GM10266 (cell line): ENCODE measurements around the gene ALCAM.

Experiments used
- DNase-seq: peaks from one replicate; pipeline ENCODE4 v3.0.0; 2012; ENCODE audit errors: extremely low spot score
- TF ChIP-seq, protein P1 (sequence below): IDR thresholded peaks from 2 replicates; pipeline ENCODE4 v1.5.1; 2012; ENCODE audit warnings: mild to moderate bottlenecking, low read depth; ENCODE audit not compliant: control insufficient read depth, insufficient read depth; ENCODE audit errors: missing control alignments

Gene ALCAM

GRCh38 chr3:105365391-105366325 lies 1.1 kb upstream of the ALCAM start:
- no peak for DNase-seq
- TF ChIP-seq, protein P1, sequence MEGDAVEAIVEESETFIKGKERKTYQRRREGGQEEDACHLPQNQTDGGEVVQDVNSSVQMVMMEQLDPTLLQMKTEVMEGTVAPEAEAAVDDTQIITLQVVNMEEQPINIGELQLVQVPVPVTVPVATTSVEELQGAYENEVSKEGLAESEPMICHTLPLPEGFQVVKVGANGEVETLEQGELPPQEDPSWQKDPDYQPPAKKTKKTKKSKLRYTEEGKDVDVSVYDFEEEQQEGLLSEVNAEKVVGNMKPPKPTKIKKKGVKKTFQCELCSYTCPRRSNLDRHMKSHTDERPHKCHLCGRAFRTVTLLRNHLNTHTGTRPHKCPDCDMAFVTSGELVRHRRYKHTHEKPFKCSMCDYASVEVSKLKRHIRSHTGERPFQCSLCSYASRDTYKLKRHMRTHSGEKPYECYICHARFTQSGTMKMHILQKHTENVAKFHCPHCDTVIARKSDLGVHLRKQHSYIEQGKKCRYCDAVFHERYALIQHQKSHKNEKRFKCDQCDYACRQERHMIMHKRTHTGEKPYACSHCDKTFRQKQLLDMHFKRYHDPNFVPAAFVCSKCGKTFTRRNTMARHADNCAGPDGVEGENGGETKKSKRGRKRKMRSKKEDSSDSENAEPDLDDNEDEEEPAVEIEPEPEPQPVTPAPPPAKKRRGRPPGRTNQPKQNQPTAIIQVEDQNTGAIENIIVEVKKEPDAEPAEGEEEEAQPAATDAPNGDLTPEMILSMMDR = peak; percentile 6

GRCh38 chr3:105367063-105367405 lies 325 bp downstream of the ALCAM start:
- TF ChIP-seq, protein P1 = no peak

GRCh38 chr3:105367406-105368213 lies 901 bp downstream of the ALCAM start:
- TF ChIP-seq, protein P1 = no peak
- peak; percentile 67 for DNase-seq

More at GRCh38 chr3:105367063-105367405, 325 bp downstream of the ALCAM start:
- DNase-seq = no peak

DNA sequence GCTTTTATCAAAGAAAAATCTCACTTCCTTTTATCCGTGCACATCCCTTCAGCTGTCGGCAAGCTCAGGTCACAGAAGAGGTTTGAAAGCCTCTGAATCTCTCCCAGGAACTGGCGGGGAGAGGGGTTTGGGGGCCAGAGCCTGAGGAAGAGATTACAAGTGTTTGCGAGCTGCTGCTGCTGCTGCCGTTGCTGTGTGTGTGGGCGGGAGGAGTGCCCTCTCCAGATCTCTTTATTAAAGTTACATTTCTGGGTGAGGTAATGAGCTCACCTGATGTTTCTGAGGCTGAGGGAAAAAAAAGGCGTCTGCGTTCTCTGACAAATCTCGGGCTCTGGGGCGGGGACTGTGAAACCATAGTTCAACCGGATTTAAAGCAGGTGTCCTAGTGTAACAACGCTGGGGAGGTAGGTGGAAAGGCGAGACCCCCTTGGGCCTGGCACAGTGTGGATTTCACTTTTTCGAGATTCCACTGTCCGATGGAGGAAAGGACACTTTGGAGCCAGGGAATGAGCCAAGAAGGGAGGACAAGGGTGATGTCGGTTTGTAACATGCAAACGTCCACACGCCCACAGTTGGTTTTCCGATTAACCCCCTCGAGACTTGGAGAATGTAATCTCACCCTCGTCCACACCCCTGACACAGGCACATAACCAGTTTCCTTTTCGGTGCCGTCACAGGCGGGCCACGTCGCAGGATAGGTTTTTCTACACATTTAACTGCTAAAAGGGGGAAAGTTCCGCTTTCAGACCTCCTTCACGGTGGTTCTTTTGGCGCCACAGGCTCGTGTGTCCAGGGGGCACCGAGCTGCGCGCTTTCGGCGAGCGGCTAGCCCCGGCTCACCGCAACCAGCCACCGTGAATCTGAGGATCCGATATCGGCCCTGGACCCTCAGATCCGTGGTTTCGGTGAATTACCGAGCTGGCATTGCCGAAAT lies 2.1 kb downstream of the ALCAM start:
- peak; percentile 69 for DNase-seq
- TF ChIP-seq, protein P1 = no peak

DNA sequence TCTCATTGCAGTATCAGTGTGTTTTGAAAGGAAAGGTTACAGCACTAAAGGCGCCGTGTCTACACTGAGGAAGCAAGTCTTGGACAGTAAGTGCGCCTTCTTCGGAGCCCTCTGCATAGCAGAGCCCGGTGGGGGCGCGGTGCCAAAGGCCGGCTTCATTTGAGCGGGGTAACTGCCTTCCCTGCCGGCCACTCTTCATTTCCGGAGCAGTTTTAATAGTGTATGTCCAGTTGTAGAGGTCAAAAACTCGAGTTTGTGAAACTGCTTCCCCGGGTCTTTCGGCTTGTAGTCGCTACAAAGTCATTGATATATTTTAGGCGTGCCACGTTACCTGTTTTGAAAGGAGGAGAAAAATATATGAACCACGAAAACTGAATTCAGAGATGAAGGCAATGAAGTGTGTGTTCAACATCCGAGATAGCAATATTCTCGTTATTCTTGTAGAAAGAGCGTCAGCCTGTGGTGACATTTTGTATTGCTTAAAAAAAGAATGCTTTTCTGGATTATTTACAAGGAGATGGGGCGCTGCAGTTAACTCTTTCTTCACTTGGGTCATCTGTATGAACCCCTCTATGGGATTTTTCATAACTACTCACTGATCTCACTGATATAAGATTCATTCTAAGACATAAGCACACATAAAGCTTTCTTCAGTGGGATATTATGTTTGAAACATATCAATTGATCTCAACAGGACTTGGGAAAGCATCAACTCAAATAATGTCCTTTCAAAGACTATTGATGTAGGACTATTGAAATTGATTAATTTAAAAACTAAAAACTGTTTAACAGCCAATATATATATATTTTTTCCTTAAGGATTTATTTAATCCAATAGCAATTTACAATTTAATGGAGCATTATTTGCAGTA lies 3.0 kb downstream of the ALCAM start:
- TF ChIP-seq, protein P1 = peak; percentile 64
- DNase-seq = no peak

DNA sequence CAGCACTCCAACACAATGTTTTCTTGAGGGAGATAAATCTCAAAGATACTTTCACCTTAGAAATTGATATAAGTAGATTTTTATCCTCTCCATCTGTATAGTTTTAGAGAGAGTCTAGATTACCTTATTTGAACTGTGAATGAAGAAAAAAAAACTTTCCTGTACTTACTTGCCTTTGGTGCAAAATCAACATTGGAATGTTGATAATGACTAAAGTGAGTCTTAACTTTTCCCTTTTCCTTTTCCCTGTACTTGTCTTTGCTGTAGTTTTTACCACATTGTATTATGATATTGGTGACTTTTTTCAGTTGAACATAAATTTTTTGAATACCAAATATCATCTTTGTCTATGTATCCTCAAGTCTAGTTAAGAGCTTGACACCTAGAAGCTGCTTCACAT lies 6.7 kb downstream of the ALCAM start:
- TF ChIP-seq, protein P1 = no peak
- no peak for DNase-seq
